GM21367 (cell line): ENCODE measurements around the gene PIK3R5.
"Not testable (repeated sequence)": the region's sequence is repeated elsewhere in the genome, so short reads cannot be mapped to it uniquely, and the experiment has no call there.

Source experiments
- ATAC-seq: cut with Tn5 transposase; IDR thresholded peaks from one replicate; pipeline ENCODE4 v1.9.1; 2021; ENCODE audit not compliant: unreplicated experiment

PIK3R5 gene

DNA sequence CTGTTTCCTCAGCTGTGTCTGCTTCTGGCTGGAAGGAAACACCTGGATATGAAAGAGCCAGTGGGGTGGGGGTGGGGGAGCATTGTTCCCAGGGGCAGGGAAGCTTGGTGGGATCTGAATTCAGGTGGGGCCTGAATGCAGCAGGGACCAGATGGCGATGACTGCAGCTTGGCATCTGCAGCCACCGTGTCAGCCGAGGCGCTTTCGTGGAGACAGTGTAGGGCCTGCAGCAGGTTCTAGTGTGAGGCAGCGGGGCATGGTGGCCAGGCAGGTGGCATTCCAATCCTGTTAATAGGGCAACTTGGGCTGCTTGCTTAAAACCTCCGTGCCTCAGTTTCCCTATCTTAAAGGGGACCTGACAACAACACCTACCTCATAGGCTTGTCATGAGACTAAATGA, 99.7 kb downstream of the PIK3R5 start:
- no peak for ATAC-seq

DNA sequence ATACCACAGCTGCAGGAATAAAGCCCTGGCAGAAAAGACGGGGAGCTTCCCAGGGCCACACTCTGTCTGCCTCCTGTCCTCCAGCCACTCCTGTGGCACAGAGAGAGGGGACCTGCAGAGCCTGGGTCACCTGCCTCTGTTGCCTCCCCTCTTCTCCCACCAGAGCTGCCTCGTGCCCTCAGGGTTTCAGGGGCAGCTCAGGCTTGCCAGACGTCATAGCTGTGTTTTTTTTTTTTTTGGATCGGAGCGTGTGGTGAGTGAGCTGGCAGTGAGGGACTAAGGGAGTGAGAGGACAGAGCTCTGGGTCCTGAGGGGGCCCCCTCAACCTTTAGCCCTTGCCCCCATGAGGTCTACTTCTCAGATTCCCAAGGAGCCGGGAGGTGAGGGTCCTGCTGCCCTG, 100.1 kb downstream of the PIK3R5 start:
- ATAC-seq, result no peak

DNA sequence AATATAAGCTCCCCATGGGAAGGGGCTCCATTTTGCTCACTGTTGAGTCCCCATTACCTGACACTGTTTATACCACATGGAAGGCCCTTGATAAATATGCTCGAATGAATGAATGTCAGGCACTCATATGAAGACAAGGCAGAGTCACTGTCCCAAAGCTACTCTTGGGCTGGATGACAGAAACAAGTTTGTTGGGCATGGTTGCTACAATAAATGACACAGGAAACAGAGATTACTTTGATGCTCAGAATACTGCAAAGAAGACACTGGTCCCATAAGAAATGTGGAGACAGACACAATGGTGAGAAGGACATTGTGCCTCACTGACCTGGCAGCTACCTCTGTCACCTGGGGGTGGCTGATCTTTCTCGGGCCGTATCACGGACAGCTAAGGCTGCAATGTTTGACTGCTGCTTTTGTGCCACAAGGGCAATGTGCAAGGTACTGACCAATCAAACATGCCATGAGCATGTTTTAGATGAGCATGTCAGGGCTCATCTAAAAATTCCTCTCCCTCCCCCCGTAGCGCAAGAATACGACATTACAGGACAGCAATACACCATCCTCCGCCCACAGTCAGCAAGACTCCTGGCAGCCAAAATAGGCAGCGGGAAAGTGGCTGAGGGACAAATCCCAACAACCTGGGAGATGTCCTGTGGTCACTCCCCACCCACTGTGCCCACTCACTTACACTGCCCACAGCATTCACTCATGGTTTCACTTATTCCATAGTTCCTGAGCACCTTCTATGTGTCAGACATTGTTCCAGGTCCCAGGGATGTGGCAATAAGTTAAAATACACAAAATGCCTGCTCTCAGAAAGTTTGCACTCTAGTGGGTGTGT, 103.1 kb downstream of the PIK3R5 start:
- no peak for ATAC-seq

DNA sequence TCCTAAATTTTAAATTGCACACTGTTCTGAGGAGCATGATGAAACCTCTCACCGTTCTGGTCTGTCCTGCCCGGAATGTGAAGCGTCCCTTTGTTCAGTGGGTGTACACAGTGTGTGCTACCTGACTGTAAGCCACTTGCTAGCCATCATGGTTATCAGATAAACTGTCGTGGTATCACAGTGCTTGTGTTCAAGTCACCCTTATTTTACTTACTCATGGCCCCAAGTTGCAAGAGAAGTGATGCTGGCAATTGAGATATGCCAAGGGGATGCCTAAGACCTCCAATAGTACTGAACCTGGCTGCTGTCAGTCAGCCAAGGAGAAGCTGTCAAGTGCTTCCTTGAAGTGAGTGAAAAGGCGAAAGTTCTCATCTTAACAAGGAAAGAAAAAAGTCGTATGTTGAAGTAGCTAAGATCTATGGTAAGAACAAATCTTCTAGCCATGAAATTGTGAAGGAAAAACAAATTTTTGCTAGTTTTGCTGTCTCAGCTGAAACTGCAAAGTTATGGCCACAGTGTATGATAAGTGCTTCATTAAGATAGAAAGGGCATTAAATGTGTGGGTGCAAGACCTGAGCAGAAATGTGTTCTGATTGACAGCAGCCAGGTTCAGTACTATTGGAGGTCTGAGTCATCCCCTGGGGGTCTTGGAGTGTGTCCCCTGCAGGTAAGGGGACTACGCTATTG, 103.9 kb downstream of the PIK3R5 start:
- ATAC-seq, result no peak

DNA sequence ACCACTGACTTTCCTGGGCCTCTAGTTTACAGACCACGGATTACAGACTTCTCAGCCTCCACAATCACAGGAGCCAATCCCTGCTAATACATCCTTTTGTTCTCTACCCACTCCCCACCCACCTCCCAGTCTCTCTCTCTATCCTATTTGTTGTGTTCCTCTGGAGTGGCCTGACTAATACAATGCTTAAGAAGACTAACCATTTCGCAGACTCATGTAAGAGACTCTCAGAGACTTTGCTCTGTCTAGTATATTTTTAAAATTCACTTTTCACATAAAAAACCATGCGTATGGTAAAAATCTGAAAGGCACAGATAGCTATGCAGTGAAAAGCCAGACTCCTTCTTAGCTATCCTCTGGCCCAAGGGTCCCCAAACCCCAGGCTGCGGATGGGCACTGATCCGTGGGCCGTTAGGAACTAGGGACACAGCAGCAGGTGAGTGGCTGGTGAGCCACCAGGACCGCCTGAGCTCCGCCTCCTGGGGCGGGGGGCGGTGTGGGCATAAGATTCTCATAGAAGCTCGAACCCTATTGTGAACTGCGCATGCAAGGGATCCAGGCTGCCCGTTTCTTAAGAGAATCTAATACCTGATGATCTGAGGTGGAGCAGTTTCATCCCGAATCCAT, 105.6 kb downstream of the PIK3R5 start:
- ATAC-seq, result no peak

DNA sequence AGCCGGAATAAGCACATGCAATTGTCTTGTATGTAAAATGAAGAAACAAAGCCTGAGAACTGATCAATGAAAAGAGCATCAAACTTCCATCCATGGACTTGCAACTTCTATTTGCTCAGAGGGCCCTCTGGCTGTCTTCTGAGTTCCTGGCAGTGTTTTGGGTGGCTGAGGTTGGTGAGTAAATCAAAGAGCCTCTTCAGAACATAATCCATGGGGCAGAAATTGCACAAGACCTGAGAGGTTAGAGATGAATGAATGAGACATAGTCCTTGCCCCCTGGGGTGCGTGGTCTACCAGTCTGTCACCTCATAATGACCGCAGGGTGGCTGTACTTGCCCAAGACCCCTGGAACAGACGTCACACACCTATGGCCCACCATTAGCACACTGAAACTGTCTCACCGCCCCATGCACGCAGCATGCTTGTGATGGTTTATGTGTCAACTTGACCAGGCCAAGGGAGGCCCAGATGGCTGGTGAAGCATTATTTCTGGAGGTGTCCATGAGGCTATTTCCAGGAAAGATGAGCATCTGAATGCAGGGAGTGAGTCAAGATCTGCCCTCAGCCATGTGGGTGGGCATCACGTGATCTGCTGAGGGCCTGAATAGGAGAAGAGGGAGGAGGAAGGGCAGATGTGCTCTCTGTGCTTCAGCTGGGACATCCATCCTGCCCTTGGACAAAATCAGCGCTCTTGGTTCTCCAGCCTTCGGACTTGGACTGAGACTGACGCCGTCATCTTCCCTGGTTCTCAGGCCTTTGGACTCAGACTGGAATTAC, 106.3 kb downstream of the PIK3R5 start:
- no peak for ATAC-seq

DNA sequence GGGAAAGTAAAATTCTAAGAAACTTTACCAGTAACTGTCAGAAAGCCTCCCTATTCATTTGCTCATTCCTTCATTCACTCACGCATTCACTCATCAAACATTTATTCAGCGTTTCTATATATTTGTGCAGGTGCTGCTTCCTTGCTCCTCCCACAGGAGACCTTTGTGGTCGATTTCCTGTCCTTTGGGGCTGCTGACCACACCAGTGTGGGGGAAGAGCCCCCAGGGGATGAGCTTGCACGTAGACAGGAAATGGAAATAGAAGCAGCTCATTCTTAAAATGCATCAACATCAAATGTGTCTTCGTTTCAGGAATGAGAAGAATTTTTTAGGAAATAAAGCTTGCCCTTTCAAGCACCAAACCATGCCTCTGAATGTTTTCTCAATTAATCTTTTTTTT, 107.6 kb downstream of the PIK3R5 start:
- no peak for ATAC-seq

DNA sequence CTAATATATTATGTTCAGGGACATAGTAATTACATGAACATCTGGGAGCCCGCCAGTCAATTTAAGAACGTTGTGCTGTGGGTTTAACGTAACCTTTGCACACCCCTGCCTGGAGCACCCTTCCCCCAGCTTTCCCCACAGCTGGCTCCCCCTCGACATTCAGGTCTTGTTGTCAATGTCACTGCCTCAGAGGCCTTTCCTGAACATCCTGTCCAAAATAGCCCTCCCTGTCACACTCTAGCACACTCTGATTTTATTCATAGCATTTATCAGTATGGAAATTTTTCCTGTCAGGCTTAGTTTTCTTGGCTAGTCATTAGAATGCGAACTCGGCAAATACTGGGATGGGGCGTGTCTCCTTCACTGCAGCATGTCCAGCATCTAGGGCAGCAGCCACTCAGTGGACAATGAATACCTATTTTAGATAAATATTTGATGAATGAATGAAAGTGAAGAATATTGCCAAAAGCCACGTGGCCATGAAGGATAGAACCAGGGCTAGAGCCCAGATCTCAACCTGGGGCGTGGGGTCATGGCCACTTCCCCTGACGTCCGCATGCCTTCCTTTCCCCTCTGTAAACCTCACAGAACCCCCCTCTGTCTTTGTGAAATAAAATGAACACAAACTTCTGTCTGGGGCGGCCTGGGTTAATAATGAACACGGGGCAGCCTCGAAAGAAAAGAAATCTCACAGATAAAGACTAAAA, 108.5 kb downstream of the PIK3R5 start:
- ATAC-seq, result no peak

DNA sequence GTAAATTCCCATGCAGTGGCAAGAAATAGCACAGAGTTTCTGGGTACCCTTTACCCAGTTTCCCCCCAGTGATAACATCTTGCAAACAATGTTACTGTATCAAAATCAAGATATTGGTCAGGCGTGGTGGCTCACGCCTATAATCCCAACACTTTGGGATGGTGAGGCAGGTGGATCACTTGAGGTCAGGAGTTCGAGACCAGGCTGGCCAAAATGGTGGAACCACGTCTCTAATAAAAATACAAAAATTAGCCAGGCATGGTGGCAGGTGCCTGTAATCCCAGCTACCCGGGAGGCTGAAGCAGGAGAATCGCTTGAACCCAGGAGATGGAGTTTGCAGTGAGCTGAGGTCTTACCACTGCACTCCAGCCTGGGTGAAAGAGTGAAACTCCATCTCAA, 109.3 kb downstream of the PIK3R5 start:
- ATAC-seq, result not testable (repeated sequence)

DNA sequence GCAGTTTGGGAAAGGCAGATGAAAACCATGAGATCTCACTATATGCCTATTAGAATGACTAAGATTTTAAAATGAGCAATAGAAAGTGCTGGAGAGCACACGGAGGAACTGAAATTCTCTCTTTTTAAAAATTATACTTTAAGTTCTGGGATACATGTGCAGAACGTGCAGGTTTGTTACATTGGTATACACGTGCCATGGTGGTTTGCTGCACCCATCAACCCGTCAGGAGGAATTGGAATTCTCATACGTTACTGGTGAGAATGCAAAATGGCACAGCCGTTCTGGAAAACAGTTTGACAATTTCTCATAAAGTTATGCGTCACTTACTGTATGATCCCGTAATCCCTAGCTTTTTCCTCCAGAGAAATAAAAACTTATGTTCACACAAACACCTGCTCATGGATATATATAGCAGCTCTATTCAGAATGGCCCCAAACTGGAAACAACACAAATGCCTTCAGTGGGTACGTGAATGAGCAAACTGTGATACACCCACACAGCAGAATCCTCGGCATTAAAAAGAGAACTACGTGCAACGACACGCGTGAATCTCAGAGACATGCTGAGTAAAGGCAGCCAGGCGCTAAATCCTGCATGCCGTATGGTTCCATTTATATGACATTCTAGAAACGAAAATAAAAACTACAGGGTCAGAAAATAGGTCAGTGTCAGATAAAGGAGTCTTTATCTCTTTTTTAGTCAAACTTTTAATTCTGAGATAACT, 109.9 kb downstream of the PIK3R5 start:
- no peak for ATAC-seq

DNA sequence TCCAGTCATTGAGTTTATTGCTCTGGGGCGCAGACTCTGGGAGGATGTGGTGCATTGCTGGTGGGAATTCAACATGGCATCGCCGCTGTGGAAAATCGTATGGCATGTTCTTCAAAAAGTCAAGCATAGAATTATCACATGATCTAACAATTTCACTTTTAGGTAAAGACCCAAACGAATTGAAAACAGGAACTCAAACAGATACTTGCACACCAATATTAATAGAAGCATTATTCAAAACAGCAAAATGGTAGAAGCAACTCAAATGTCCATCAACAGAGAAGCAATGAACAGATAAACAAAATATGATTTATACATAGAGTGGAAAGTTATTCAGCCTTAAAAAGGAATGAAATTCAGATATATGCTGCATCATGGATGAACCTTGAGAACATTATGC, 113.9 kb downstream of the PIK3R5 start:
- ATAC-seq, result no peak

DNA sequence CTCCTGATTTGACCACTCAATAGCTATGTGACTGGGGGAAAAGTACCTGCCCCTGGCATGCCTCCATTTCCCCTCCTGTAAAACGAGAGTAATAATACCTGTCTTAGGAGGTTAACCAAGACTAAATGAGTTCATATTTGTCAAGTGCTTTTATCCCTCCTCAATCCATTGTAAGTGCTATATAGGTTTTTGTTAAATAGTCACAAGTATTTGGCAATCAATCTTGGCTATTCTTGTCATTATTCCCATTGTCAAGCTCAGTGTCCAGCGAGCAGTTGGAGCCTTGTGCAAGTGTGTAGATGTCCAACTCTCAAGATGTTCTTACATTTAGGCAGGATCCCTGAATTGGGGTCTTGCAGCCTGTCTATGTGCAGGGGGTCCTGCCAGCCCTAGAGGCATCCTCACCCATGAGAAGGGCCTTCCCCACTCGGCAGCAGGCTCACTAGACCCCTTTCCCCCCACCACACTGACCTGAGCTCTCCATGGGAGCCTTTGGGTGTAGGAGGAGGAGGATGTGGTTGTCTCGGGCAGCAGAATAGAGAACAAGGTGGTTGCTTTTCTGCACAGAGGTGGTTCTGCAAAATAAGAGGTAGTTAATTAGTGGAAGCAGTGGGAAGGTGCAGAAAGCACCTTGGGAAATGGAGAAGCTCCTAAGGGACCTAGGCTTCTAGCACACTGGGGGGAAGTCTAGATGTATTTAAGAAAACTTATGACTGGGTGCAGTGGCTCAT, 116.0 kb downstream of the PIK3R5 start:
- ATAC-seq, result no peak

DNA sequence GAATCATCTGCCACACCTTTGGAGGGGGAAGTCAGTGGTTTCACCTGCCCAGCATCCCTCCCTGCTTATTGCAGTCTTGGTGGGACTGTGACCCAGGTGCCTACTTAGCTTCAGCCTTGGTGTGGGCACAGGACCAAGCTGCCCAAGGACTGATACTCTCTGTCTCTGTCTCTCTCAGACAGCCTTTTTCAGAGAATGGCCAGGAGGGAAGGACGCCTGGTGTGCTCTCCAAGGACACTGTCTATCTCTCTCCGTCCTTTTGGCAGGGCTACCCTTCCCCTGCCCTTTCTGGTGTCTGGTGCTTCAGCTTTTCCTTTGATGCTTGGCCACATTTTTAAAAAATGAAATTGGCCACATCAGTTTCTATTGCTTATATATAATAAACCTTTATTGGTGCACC, 117.6 kb downstream of the PIK3R5 start:
- ATAC-seq, result no peak

DNA sequence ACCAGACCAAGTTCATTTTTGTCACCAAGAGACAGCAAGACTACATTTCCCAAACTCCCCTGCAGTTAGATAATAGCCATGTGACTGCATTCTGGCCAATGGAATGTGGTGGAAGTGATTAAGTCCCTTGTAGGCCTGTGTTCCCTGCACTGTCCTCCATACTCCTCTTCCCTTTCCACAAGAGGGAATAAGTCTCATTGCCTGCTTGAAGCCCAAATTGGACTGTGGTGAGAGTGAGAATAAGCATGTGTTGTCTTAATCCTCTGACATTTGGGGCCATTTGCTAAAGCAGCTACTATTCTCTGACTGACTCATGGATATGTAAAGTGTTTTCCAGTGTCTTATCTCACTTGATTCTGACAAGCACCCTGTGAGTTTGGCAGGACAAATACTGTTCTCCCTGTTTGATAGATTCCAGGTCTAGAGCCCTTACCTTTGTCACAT, 118.7 kb downstream of the PIK3R5 start:
- no peak for ATAC-seq

DNA sequence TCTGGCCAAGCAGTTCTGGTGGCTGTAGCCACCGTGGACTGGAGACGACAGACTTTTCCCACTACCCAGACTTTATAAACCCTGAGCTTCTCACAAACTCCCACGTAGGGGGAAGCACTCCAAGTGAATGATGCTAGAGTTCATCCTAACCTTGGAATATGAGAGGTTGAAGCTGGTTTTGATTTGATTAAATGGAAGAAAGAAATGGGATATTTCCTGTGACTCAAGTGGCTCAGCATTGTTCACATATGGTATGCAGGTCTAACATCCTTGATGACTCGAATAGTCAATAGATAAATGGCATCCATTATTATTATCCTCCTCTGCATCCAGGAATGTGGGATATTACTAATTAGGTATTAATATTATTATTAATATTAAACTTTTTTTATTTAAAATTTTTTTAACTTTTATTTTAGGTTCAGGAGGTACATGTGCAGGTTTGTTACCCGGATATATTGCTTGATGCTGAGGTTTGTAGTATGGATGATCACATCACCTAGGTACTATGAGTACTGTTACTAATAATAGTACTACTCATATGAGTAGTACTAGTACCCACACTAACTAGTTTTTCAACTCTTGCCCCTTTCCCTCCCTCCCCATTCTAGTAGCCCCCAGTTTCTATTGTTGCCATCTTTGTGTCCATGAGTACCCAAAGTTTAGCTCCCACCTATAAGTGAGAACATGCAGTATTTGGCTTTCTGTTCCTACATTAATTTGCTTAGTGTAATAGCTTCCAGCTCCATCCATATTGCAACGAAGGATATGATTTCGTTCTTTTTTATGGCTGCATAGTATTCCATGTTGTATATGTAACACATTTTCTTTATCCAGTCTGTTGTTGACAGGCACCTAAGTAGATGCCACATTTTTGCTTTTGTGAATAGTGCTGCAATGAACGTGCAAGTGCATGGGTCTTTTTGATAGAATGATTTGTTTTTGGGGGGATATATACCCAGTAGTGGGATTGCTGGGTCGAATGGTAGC, 121.0 kb downstream of the PIK3R5 start:
- no peak for ATAC-seq

DNA sequence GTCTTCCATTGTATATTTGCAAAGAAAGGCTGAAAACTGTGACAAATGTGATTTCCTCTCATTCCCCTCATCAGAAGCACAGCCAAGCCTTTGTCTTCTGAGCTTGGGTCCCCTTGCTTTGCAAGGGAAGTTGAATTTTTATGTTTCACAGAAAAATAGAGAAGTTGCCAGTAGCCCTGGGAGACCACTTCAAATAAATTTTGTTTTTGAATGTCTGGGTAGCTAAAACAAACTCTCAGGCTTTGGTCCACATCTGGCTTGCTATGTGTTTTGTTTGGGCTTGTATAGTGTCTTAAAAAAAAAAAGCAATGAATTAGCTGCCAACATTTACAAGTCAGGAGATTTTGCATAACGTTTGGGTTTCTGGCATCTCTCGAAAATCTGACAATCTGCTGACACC, 122.2 kb downstream of the PIK3R5 start:
- ATAC-seq, result no peak

DNA sequence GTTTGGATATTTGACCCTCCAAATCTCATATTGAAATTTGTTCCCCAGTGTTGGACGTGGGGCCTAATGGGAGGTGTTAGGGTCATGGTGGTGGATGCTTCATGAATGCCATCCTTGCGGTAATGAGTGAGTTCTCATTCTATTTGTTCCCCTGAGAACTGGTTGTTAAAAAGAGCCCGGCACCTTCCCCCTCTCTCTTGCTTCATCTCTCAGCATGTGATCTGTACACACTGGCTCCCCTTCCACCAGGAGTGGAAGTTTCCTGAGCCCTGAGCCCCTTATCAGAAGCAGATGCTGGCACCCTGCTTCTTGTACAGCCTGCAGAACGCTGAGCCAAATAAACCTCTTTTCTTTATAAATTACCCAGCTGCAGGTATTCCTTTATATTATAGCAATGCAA, 123.7 kb downstream of the PIK3R5 start:
- no peak for ATAC-seq

DNA sequence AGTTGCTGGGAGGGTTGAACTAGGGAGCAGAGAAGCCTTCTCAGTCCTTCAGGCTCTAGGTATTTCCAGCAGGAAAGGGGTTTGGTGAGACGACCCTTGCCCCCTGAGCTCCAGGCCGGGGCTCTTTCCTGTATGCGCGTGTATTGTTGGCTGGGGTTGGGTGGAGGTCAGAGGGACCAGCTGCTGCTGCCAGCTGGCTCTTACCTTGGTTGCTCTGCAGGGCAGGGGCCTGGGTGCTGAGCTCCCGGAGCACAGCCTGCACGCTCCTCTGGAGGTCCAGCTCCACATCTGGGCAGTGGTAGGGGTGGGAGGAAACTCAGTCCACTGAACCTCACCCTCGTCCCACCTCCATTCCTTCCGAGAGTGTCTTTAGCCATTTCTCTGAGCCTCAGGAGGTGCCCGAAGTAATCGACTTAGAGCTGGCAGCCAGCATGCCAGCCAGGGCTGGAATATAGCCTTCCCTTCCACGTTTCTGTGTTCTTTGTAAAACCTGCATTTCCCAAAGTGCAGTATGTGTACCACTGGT, 126.0 kb downstream of the PIK3R5 start:
- ATAC-seq, result no peak
